ENCODE data around the gene DONSON. TPM values are rescaled to one million over a fixed set of nuclear protein-coding genes. Genes with fewer than 3 reads are reported as not detected.
"Not testable (repeated sequence)": the region's sequence is repeated elsewhere in the genome, so short reads cannot be mapped to it uniquely, and the experiment has no call there.

Gene DONSON
- total RNA-seq, 1 donor from 2014 or later: 17.9 TPM

DNA sequence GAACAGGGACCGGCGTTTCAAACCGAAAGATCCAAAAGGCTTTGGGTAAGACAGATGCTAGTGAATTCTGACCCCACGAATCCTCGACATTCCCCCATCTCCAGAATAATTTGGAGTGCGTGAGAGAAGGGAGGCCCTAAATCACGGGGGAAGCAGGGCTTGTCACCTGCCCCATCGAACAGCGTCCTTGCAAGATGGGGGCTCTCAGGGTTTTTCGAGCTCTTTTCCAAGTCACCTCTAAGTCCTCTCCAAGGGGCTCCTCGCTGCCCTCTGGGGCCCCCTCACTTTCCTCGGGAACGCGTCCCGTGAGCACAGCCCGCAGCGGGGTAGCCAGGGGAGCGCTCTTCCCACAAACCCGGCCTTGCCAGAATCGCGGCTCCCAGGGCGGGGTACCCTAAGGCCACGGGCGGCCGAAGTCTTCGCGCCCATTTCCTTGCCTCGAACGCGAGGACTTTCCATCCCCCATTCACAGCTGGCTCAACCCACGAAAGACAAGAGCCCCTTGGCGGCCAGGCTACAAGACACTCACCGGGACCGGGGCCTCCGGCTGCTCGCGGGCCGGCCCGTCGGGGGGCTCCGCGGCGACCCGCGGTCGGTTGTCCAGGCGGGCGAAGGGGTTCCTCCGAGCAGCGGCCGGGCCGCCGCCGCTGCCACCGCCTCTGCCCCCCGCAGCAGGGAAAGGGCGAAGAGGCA lies 546 bp downstream of the DONSON start:
- Mint-ChIP-seq H3K27ac (ENCODE audit: unreplicated experiment) (peak overlapping the region; percentile 85), H3K36me3 (ENCODE audit: low read depth) (peaks cover 4% of the 10 kb centered on the region), H3K4me3 (ENCODE audit: unreplicated experiment) (peak overlapping the region; percentile 94), H3K9me3 (ENCODE audit: low read depth) (no peaks in the 10 kb centered on the region), H3K4me1 (ENCODE audit: low read depth) (peaks cover 25% of the 10 kb centered on the region), H3K27me3 (ENCODE audit: low read depth) (no peaks in the 10 kb centered on the region)
- TF ChIP-seq, protein P1, sequence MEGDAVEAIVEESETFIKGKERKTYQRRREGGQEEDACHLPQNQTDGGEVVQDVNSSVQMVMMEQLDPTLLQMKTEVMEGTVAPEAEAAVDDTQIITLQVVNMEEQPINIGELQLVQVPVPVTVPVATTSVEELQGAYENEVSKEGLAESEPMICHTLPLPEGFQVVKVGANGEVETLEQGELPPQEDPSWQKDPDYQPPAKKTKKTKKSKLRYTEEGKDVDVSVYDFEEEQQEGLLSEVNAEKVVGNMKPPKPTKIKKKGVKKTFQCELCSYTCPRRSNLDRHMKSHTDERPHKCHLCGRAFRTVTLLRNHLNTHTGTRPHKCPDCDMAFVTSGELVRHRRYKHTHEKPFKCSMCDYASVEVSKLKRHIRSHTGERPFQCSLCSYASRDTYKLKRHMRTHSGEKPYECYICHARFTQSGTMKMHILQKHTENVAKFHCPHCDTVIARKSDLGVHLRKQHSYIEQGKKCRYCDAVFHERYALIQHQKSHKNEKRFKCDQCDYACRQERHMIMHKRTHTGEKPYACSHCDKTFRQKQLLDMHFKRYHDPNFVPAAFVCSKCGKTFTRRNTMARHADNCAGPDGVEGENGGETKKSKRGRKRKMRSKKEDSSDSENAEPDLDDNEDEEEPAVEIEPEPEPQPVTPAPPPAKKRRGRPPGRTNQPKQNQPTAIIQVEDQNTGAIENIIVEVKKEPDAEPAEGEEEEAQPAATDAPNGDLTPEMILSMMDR (IDR thresholded peaks at IDR 0.05): peak; percentile 53
- no peak for DNase-seq (ENCODE audit: low spot score)

DNA sequence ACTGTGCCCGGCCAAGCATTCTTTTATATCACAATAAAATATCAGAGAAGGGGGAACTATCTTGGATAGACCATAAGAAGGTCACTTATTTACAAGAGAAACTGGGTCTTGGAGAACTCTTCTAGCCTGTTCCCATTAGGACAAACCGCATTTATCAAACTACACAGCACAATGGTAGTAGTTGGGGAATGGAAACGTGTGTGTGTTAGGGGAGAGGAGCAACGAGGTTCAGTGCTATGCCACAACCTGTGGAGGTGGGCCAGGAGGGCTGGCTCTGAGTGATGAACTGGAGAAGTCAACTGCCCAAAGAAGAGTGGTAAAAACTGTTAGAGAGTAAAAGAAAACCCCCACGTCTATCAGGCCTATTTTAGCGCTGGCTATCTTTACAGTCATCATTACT lies 1.6 kb downstream of the DONSON start:
- Mint-ChIP-seq H3K27me3 (ENCODE audit: low read depth) (no peaks in the 10 kb centered on the region), H3K4me1 (ENCODE audit: low read depth) (peaks cover 25% of the 10 kb centered on the region), H3K4me3 (ENCODE audit: unreplicated experiment) (peak overlapping the region; percentile 22), H3K36me3 (ENCODE audit: low read depth) (peaks cover 3% of the 10 kb centered on the region), H3K27ac (ENCODE audit: unreplicated experiment) (no peak overlapping the region), H3K9me3 (ENCODE audit: low read depth) (no peaks in the 10 kb centered on the region)
- TF ChIP-seq, protein P1 (IDR thresholded peaks at IDR 0.05): no peak
- DNase-seq (ENCODE audit: low spot score): no peak

DNA sequence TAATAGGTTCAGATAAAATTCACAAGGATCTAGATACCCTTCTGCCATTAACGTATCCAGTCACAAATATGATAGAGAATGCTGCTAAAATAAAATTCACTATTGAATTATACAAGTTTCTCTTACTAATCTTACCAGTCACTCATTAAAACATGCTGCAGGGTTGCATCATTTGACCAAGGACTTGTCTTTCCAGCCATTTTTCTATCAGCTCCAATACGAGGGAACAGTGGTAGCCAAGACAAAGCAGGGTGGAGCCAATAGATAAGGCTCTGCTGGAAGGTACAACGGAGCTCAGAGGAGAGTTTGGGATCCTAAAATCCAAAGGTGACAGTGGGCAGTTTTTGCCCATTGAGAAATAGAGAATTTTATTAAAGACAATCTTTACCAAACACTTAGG lies 4.0 kb downstream of the DONSON start:
- no peak overlapping the region for H3K4me3 Mint-ChIP-seq (ENCODE audit: unreplicated experiment)
- TF ChIP-seq, protein P1 (IDR thresholded peaks at IDR 0.05): no peak
- H3K27me3 Mint-ChIP-seq (ENCODE audit: low read depth): no peaks in the 10 kb centered on the region
- H3K36me3 Mint-ChIP-seq (ENCODE audit: low read depth): peaks cover 3% of the 10 kb centered on the region
- H3K27ac Mint-ChIP-seq (ENCODE audit: unreplicated experiment): no peak overlapping the region
- H3K4me1 Mint-ChIP-seq (ENCODE audit: low read depth): peaks cover 21% of the 10 kb centered on the region
- no peaks in the 10 kb centered on the region for H3K9me3 Mint-ChIP-seq (ENCODE audit: low read depth)
- DNase-seq (ENCODE audit: low spot score): no peak

GRCh38 chr21:33578959-33579542 lies 9.4 kb downstream of the DONSON start:
- Mint-ChIP-seq H3K27me3 (ENCODE audit: low read depth) (no peaks in the 10 kb centered on the region), H3K4me1 (ENCODE audit: low read depth) (peaks cover 3% of the 10 kb centered on the region), H3K36me3 (ENCODE audit: low read depth) (peaks cover 7% of the 10 kb centered on the region), H3K4me3 (ENCODE audit: unreplicated experiment) (no peak overlapping the region), H3K9me3 (ENCODE audit: low read depth) (no peaks in the 10 kb centered on the region), H3K27ac (ENCODE audit: unreplicated experiment) (peak overlapping the region; percentile 49)
- DNase-seq (ENCODE audit: low spot score): no peak
- TF ChIP-seq, protein P1 (IDR thresholded peaks at IDR 0.05): no peak

GRCh38 chr21:33578214-33578613 lies 10.3 kb downstream of the DONSON start:
- Mint-ChIP-seq H3K4me1 (ENCODE audit: low read depth) (peaks cover 3% of the 10 kb centered on the region), H3K36me3 (ENCODE audit: low read depth) (peaks cover 10% of the 10 kb centered on the region), H3K27ac (ENCODE audit: unreplicated experiment) (no peak overlapping the region), H3K9me3 (ENCODE audit: low read depth) (no peaks in the 10 kb centered on the region), H3K27me3 (ENCODE audit: low read depth) (no peaks in the 10 kb centered on the region), H3K4me3 (ENCODE audit: unreplicated experiment) (no peak overlapping the region)
- no peak for DNase-seq (ENCODE audit: low spot score)
- TF ChIP-seq, protein P1 (IDR thresholded peaks at IDR 0.05): no peak

GRCh38 chr21:33576741-33577141 lies 11.7 kb downstream of the DONSON start:
- not testable (repeated sequence) for H3K4me3 Mint-ChIP-seq (ENCODE audit: unreplicated experiment); H3K27ac Mint-ChIP-seq (ENCODE audit: unreplicated experiment); DNase-seq (ENCODE audit: low spot score); H3K4me1 Mint-ChIP-seq (ENCODE audit: low read depth); H3K27me3 Mint-ChIP-seq (ENCODE audit: low read depth); H3K9me3 Mint-ChIP-seq (ENCODE audit: low read depth)
- H3K36me3 Mint-ChIP-seq (ENCODE audit: low read depth): peaks cover 12% of the 10 kb centered on the region

Measured in chondrocyte (in vitro differentiated cells).